Endothelial cell of umbilical vein (primary cell): ENCODE measurements around the gene CUL9. TPM values are rescaled to one million over a fixed set of nuclear protein-coding genes. Genes with fewer than 3 reads are reported as not detected.

Experiments used
- BruUV-seq: library from RNA; stranded (reverse); fragments of 400-500 nt; replicated peaks from 2 replicates; lab custom pipeline; 2021; lab: Mats Ljungman, UMichigan
- CTCF ChIA-PET: fragments of 300-600, 350-600 bp; sonication (Branson Sonifier 250); formaldehyde crosslinking; loops from one replicate; lab custom pipeline; 2021; ENCODE audit warnings: antibody characterized with exemption, inconsistent platforms; lab: Charles Lee
- POLR2A ChIA-PET: fragments of 300-600, 350-600 bp; sonication (Branson Sonifier 250); formaldehyde crosslinking; loops from one replicate; lab custom pipeline; 2021; ENCODE audit warnings: antibody characterized with exemption, inconsistent platforms; lab: Charles Lee
- DNase-seq: peaks from one replicate; pipeline ENCODE4 v3.0.0-alpha.2; 2011; ENCODE audit warnings: low read depth, low spot score
- FAIRE-seq: peaks from 2 replicates; lab custom pipeline; 2011; peaks lifted over from hg19 to GRCh38; lab: Jason Lieb, UNC
- H2AFZ ChIP-seq: 2 replicates; pipeline ENCODE4 v1.6.0; 2012; ENCODE audit warnings: low read depth, low read length, control low read depth, inconsistent platforms
- H3K27ac ChIP-seq: 2 replicates; pipeline ENCODE4 v1.5.1; 2011; ENCODE audit warnings: low read depth, mild to moderate bottlenecking, control low read depth, low read length, moderate library complexity; ENCODE audit not compliant: insufficient read depth
- H3K27me3 ChIP-seq, 2 experiments: 2 replicates each; pipeline versions ENCODE4 v1.6.0 to v1.6.1; 2011; ENCODE audit warnings: low read length in 2 of 2, mixed read lengths in 1 of 2; ENCODE audit not compliant: control insufficient read depth in 2 of 2, insufficient read depth in 2 of 2
- H3K36me3 ChIP-seq, 2 experiments: 2 replicates in 1 of 2; 3 replicates in 1 of 2; pipeline ENCODE4 v1.5.1; 2011; ENCODE audit warnings: low read length in 2 of 2, mild to moderate bottlenecking in 1 of 2, moderate library complexity in 1 of 2; ENCODE audit not compliant: control insufficient read depth in 2 of 2, insufficient read depth in 2 of 2; ENCODE audit errors: extremely low read depth in 1 of 2
- H3K4me1 ChIP-seq: 3 replicates; pipeline ENCODE4 v1.5.1; 2011; ENCODE audit warnings: mild to moderate bottlenecking, low read length; ENCODE audit not compliant: control insufficient read depth, insufficient read depth; ENCODE audit errors: extremely low read depth
- H3K4me2 ChIP-seq: 2 replicates; pipeline ENCODE4 v1.6.1; 2011; ENCODE audit warnings: low read length, control low read depth, mixed read lengths; ENCODE audit not compliant: insufficient read depth
- H3K4me3 ChIP-seq, 3 experiments: fragments of 200-600 bp in 1 of 3; sonication (generic), shearing (Covaris generic) in 1 of 3; replicated peaks in 1 of 3; 2 replicates each; pipeline ENCODE4 v1.5.1; 2011 to 2016; ENCODE audit warnings: control low read depth in 3 of 3, low read length in 3 of 3, mild to moderate bottlenecking in 2 of 3, inconsistent platforms in 1 of 3, low read depth in 1 of 3, moderate library complexity in 1 of 3; ENCODE audit not compliant: insufficient read depth in 1 of 3
- H3K79me2 ChIP-seq: 2 replicates; pipeline ENCODE4 v1.6.0; 2012; ENCODE audit warnings: low read length, inconsistent platforms; ENCODE audit not compliant: control insufficient read depth, insufficient read depth
- H3K9ac ChIP-seq: replicated peaks from 2 replicates; pipeline ENCODE3; 2011; ENCODE audit warnings: low read length, control low read depth; ENCODE audit not compliant: insufficient read depth; ENCODE audit errors: extremely low read depth
- H3K9me1 ChIP-seq: replicated peaks from 3 replicates; pipeline ENCODE4 v1.6.0; 2011; ENCODE audit warnings: mild to moderate bottlenecking, low read length; ENCODE audit not compliant: control insufficient read depth, insufficient read depth; ENCODE audit errors: extremely low read depth
- H3K9me3 ChIP-seq: replicated peaks from 2 replicates; pipeline ENCODE4 v1.5.1; 2012; ENCODE audit warnings: low read length, inconsistent platforms; ENCODE audit not compliant: control insufficient read depth, insufficient read depth
- H4K20me1 ChIP-seq: replicated peaks from 2 replicates; pipeline ENCODE3; 2011; ENCODE audit warnings: mild to moderate bottlenecking, low read length; ENCODE audit not compliant: control insufficient read depth, insufficient read depth; ENCODE audit errors: extremely low read depth
- EZH2 ChIP-seq: IDR thresholded peaks from 2 replicates; pipeline ENCODE4 v1.6.1; 2012; ENCODE audit warnings: borderline replicate concordance, low read depth, mild to moderate bottlenecking, moderate library complexity, low read length, inconsistent platforms; ENCODE audit not compliant: severe bottlenecking
- FOS ChIP-seq: IDR thresholded peaks from 2 replicates; pipeline ENCODE4 v1.6.1; 2011; ENCODE audit warnings: mild to moderate bottlenecking, low read length, moderate library complexity, borderline replicate concordance; ENCODE audit not compliant: insufficient read depth
- GATA2 ChIP-seq: IDR thresholded peaks from 2 replicates; pipeline ENCODE4 v1.7.0; 2011; ENCODE audit warnings: low read depth, mild to moderate bottlenecking, moderate library complexity, mixed read lengths, low read length; ENCODE audit not compliant: insufficient read length, insufficient read depth
- JUN ChIP-seq: IDR thresholded peaks from 2 replicates; pipeline ENCODE4 v1.6.1; 2011; ENCODE audit warnings: borderline replicate concordance, low read depth; ENCODE audit not compliant: insufficient read length, insufficient read depth
- MAX ChIP-seq: IDR thresholded peaks from 2 replicates; pipeline ENCODE4 v1.6.1; 2011; ENCODE audit not compliant: insufficient read depth, insufficient read length
- MYC ChIP-seq: IDR thresholded peaks from one replicate; pipeline ENCODE4 v1.6.1; 2011; ENCODE audit warnings: mild to moderate bottlenecking, low read depth, low read length
- POLR2A ChIP-seq: IDR thresholded peaks from 2 replicates; pipeline ENCODE4 v1.6.1; 2012; ENCODE audit warnings: low read depth, mild to moderate bottlenecking, control low read depth, low read length
- POLR2AphosphoS5 ChIP-seq: IDR thresholded peaks from 2 replicates; pipeline ENCODE4 v1.6.1; 2012; ENCODE audit warnings: low read depth, mild to moderate bottlenecking, control low read depth, low read length, moderate library complexity; ENCODE audit not compliant: insufficient read depth
- dilution Hi-C: fragments of 300-500 bp; cut with MboI; formaldehyde crosslinking; loops from one replicate; pipeline ENCODE4 v1.15.0; 2019; ENCODE audit warnings: low sequenced_read_pairs; ENCODE audit not compliant: extremely low pct_ligation_motif_present
- intact Hi-C: fragments of 100-400 bp; cut with micrococcal nuclease; formaldehyde crosslinking; loops from one replicate; pipeline ENCODE4 v1.10.0; 2022
- polyA plus RNA-seq, 4 experiments: library from polyadenylated mRNA; depleted of rRNA in 3 of 4; stranded (reverse) in 3 of 4; unstranded in 1 of 4; fragments of >200 nt; gene quantifications; 2 replicates each; pipeline versions ENCODE4 v1.2.1 to v1.2.3, GENCODE V29; 2011 to 2012; ENCODE audit warnings: missing spikeins in 1 of 4
- total RNA-seq: library from RNA; stranded (reverse); gene quantifications from 2 replicates; pipeline ENCODE4 v1.2.3, GENCODE V29; 2021
- TF ChIP-seq, protein P1 (sequence below), 2 donors: IDR thresholded peaks; 1 replicate in 1 of 2; 2 replicates in 1 of 2; pipeline ENCODE4 v1.5.1; 2011; ENCODE audit warnings: low read length in 2 of 2, mild to moderate bottlenecking in 2 of 2, moderate library complexity in 2 of 2, control low read depth in 1 of 2, inconsistent platforms in 1 of 2, low read depth in 1 of 2; ENCODE audit not compliant: insufficient read depth in 1 of 2; ENCODE audit errors: extremely low read depth in 1 of 2

The CUL9 gene
- total and polyA plus RNA-seq, 2 donors (not counting 3 experiments of a cell fraction or from before 2014, with no cell fraction given) = 38.7 to 46.0 TPM

DNA sequence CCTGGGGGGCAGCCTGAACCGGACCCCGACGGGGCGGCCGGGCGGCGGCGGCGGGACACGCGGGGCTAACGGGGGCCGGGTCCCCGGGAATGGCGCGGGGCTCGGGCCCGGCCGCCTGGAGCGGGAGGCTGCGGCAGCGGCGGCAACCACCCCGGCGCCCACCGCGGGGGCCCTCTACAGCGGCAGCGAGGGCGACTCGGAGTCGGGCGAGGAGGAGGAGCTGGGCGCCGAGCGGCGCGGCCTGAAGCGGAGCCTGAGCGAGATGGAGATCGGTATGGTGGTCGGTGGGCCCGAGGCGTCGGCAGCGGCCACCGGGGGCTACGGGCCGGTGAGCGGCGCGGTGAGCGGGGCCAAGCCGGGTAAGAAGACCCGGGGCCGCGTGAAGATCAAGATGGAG is 10.3 kb upstream of the CUL9 start:
- no peak for FAIRE-seq
- no TSS peak for BruUV-seq

More for the DNA sequence above, 10.3 kb upstream of the CUL9 start:
- H3K27me3 ChIP-seq = no peaks in the 10 kb centered on the region
- H3K9me3 ChIP-seq = no peaks in the 10 kb centered on the region
- H3K4me1 ChIP-seq = peaks cover 25% of the 10 kb centered on the region
- dilution Hi-C loops (no loop called here), intact Hi-C loops (loop anchor here (1.0 to 5.0 kb wide), 5 partner anchors 11 to 242 kb away; partner anchors contain the start of genes CNPY3, CUL9, KLC4 and MRPL2)
- POLR2A ChIA-PET = interaction anchor here (0.6 kb wide), 1 partner anchor 304 kb away, joined by 4 read pairs; no protein-coding TSS in a partner anchor
- peak overlapping the region; percentile 73 for H3K9ac ChIP-seq
- H3K9me1 ChIP-seq = no peaks in the 10 kb centered on the region
- H3K79me2 ChIP-seq = peaks cover 40% of the 10 kb centered on the region
- no peak for DNase-seq
- H2AFZ ChIP-seq = peak overlapping the region; percentile 56
- H3K4me3 ChIP-seq = peak overlapping the region; percentile 7 to 90 (median 58)
- peaks cover 6 to 14% of the 10 kb centered on the region in 2 experiments for H3K36me3 ChIP-seq
- no peak for TF ChIP-seq FOS
- TF ChIP-seq POLR2AphosphoS5 = no peak
- no peak for TF ChIP-seq JUN
- TF ChIP-seq POLR2A = no peak
- TF ChIP-seq, protein P1, sequence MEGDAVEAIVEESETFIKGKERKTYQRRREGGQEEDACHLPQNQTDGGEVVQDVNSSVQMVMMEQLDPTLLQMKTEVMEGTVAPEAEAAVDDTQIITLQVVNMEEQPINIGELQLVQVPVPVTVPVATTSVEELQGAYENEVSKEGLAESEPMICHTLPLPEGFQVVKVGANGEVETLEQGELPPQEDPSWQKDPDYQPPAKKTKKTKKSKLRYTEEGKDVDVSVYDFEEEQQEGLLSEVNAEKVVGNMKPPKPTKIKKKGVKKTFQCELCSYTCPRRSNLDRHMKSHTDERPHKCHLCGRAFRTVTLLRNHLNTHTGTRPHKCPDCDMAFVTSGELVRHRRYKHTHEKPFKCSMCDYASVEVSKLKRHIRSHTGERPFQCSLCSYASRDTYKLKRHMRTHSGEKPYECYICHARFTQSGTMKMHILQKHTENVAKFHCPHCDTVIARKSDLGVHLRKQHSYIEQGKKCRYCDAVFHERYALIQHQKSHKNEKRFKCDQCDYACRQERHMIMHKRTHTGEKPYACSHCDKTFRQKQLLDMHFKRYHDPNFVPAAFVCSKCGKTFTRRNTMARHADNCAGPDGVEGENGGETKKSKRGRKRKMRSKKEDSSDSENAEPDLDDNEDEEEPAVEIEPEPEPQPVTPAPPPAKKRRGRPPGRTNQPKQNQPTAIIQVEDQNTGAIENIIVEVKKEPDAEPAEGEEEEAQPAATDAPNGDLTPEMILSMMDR (IDR thresholded peaks at IDR 0.05; ENCODE audit: extremely low read depth in 1 of 2, insufficient read depth in 1 of 2, low read depth in 1 of 2, low read length in 2 of 2) = no peak
- TF ChIP-seq GATA2 = no peak
- no peak for TF ChIP-seq MAX
- TF ChIP-seq EZH2 = no peak
- TF ChIP-seq MYC = no peak
- H4K20me1 ChIP-seq = peaks cover 2% of the 10 kb centered on the region
- no peak overlapping the region for H3K4me2 ChIP-seq
- peak overlapping the region; percentile 48 for H3K27ac ChIP-seq
- CTCF ChIA-PET = interaction anchor here (0.9 to 3.6 kb wide), 4 partner anchors 28 to 82 kb away, joined by 3 to 17 read pairs (median 4); partner anchors contain the start of gene DNPH1
